Measurements from ENCODE around the gene CES2. TPM values are rescaled to one million over a fixed set of nuclear protein-coding genes. Genes with fewer than 3 reads are reported as not detected.

The CES2 gene
- total RNA-seq, 1 experiment from 2014 or later = 29.7 TPM

GRCh38 chr16:66984892-66985311 is 49.6 kb downstream of the CES2 start:
- Mint-ChIP-seq H3K36me3 (no peaks in the 10 kb centered on the region), H3K27ac (no peak overlapping the region), H3K4me1 (no peaks in the 10 kb centered on the region), H3K9me3 (no peaks in the 10 kb centered on the region), H3K4me3 (no peak overlapping the region), H3K27me3 (ENCODE audit: low read depth) (peaks cover 4% of the 10 kb centered on the region; the same call in 1 of the 2 replicates)
- ChIA-PET CTCF (interaction anchor here (2.3 kb wide), 1 partner anchor 24 kb away, joined by 7 read pairs; the partner anchor contains the start of gene CES3), POLR2A (no interaction called here)
- TF ChIP-seq FOXP1 (CRISPR knock-in tag; IDR thresholded peaks at IDR 0.05; ENCODE audit: borderline replicate concordance) (no peak), MAX (CRISPR knock-in tag; IDR thresholded peaks at IDR 0.05) (no peak), FOXJ3 (CRISPR knock-in tag; IDR thresholded peaks at IDR 0.05; ENCODE audit: borderline replicate concordance) (no peak), CREB1 (CRISPR knock-in tag; IDR thresholded peaks at IDR 0.05) (no peak), FOXP4 (CRISPR knock-in tag; IDR thresholded peaks at IDR 0.05) (no peak), ATF3 (CRISPR knock-in tag; conservative IDR thresholded peaks at IDR 0.05) (no peak), TEAD4 (CRISPR knock-in tag; IDR thresholded peaks at IDR 0.05) (no peak), GABPB1 (CRISPR knock-in tag; IDR thresholded peaks at IDR 0.05) (no peak)
- ATAC-seq (no peak), DNase-seq (ENCODE audit: low spot score) (no peak)

GRCh38 chr16:66986559-66986958 is 51.2 kb downstream of the CES2 start:
- CTCF ChIA-PET = interaction anchor here (1.4 to 2.3 kb wide), 2 partner anchors 26 to 27 kb away, joined by 4 to 7 read pairs; partner anchors contain the start of gene CES3
- ATAC-seq = no peak
- H3K27ac Mint-ChIP-seq = no peak overlapping the region

More at GRCh38 chr16:66986559-66986958, 51.2 kb downstream of the CES2 start:
- POLR2A ChIA-PET = no interaction called here
- H3K4me3 Mint-ChIP-seq = no peak overlapping the region
- no peaks in the 10 kb centered on the region for H3K9me3 Mint-ChIP-seq
- no peaks in the 10 kb centered on the region for H3K36me3 Mint-ChIP-seq
- DNase-seq (ENCODE audit: low spot score) = no peak
- peaks cover 12% of the 10 kb centered on the region for H3K27me3 Mint-ChIP-seq (ENCODE audit: low read depth)
- no peaks in the 10 kb centered on the region for H3K4me1 Mint-ChIP-seq
- TF ChIP-seq EMX1 (CRISPR knock-in tag; IDR thresholded peaks at IDR 0.05) (no peak), MXD4 (CRISPR knock-in tag; IDR thresholded peaks at IDR 0.05; ENCODE audit: borderline replicate concordance) (no peak), FOXK1 (CRISPR knock-in tag; IDR thresholded peaks at IDR 0.05) (no peak), CREM (CRISPR knock-in tag; IDR thresholded peaks at IDR 0.05) (no peak), ZMAT4 (CRISPR knock-in tag; IDR thresholded peaks at IDR 0.05) (no peak), ARID4B (CRISPR knock-in tag; IDR thresholded peaks at IDR 0.05; ENCODE audit: borderline replicate concordance) (no peak), RELA (CRISPR knock-in tag; IDR thresholded peaks at IDR 0.05; ENCODE audit: borderline replicate concordance) (no peak), MAX (CRISPR knock-in tag; IDR thresholded peaks at IDR 0.05) (no peak), ZNF138 (CRISPR knock-in tag; conservative IDR thresholded peaks at IDR 0.05) (no peak), ZNF396 (CRISPR knock-in tag; IDR thresholded peaks at IDR 0.05; ENCODE audit: borderline replicate concordance) (no peak), SOX15 (CRISPR knock-in tag; IDR thresholded peaks at IDR 0.05) (no peak), TEAD4 (CRISPR knock-in tag; IDR thresholded peaks at IDR 0.05) (no peak), ZNF317 (CRISPR knock-in tag; IDR thresholded peaks at IDR 0.05; ENCODE audit: borderline replicate concordance, low read depth) (no peak), NFYB (CRISPR knock-in tag; conservative IDR thresholded peaks at IDR 0.05; ENCODE audit: low read depth) (no peak), NR1H2 (CRISPR knock-in tag; IDR thresholded peaks at IDR 0.05) (no peak)

Measured in WTC11 (cell line).